GM12892 (cell line): Measurements from ENCODE around the gene OPA1.

ENCODE experiments used
- POLR2A ChIP-seq: IDR thresholded peaks from 2 replicates; pipeline ENCODE4 v1.6.1; 2011; ENCODE audit warnings: low read depth, low read length, control low read depth
- POLR2AphosphoS5 ChIP-seq: IDR thresholded peaks from 2 replicates; pipeline ENCODE4 v1.6.1; 2011; ENCODE audit warnings: low read depth, low read length, control low read depth
- TAF1 ChIP-seq: IDR thresholded peaks from 2 replicates; pipeline ENCODE4 v1.6.1; 2011; ENCODE audit warnings: low read depth, mild to moderate bottlenecking, control low read depth, low read length, borderline replicate concordance

GRCh38 chr3:193744048-193744821 lies 151.2 kb downstream of the OPA1 start:
- TF ChIP-seq TAF1 (no peak), POLR2A (no peak), POLR2AphosphoS5 (no peak)
